Natural killer cell (primary cell): ENCODE results near the gene AP3D1. TPM values are rescaled to one million over a fixed set of nuclear protein-coding genes. Genes with fewer than 3 reads are reported as not detected.
"Not testable (repeated sequence)": the region's sequence is repeated elsewhere in the genome, so short reads cannot be mapped to it uniquely, and the experiment has no call there.

ENCODE experiments used
- ATAC-seq, 3 donors: fragments of 150-1000 bp in 2 of 3; fragments of 200-7000 bp in 1 of 3; cut with Tn5 transposase; 1 replicate in 1 of 3; 2 replicates in 2 of 3; pipeline ENCODE4 v1.10.0; 2021; ENCODE audit warnings: mild to moderate bottlenecking in 2 of 3, moderate library complexity in 2 of 3
- DNase-seq, 2 donors: peaks; one replicate each; pipeline versions ENCODE4 v3.0.0 to v3.0.0-alpha.2; 2013 to 2021; ENCODE audit warnings: mixed read lengths in 1 of 2
- H3K27ac ChIP-seq: one replicate; pipeline ENCODE4 v1.5.1; 2013; ENCODE audit warnings: mild to moderate bottlenecking, low read length
- H3K27me3 ChIP-seq: one replicate; pipeline ENCODE4 v1.6.1; 2013; ENCODE audit warnings: low read length; ENCODE audit not compliant: control insufficient read depth, insufficient read depth
- H3K36me3 ChIP-seq: one replicate; pipeline ENCODE4 v1.6.1; 2013; ENCODE audit warnings: low read length; ENCODE audit not compliant: control insufficient read depth, insufficient read depth
- H3K4me1 ChIP-seq: one replicate; pipeline ENCODE4 v1.6.1; 2013; ENCODE audit warnings: low read length; ENCODE audit not compliant: control insufficient read depth, insufficient read depth
- H3K4me3 ChIP-seq: one replicate; pipeline ENCODE4 v1.5.1; 2013; ENCODE audit warnings: low read length
- H3K9me3 ChIP-seq: one replicate; pipeline ENCODE4 v1.6.1; 2013; ENCODE audit warnings: low read length; ENCODE audit not compliant: control insufficient read depth, insufficient read depth
- H3K27ac Mint-ChIP-seq, 2 donors: one replicate each; pipeline ENCODE4 v1.8.0; 2022; ENCODE audit warnings: mild to moderate bottlenecking in 2 of 2, mixed read lengths in 2 of 2, moderate library complexity in 1 of 2
- H3K27me3 Mint-ChIP-seq, 2 donors: one replicate each; pipeline ENCODE4 v1.8.0; 2022; ENCODE audit warnings: low read depth in 2 of 2, mixed read lengths in 2 of 2
- H3K36me3 Mint-ChIP-seq: one replicate; pipeline ENCODE4 v1.8.0; 2022; ENCODE audit warnings: mixed read lengths
- H3K4me1 Mint-ChIP-seq, 2 donors: one replicate each; pipeline ENCODE4 v1.8.0; 2022; ENCODE audit warnings: mixed read lengths in 2 of 2
- H3K4me3 Mint-ChIP-seq: one replicate; pipeline ENCODE4 v1.8.0; 2022; ENCODE audit warnings: mild to moderate bottlenecking, moderate library complexity, mixed read lengths
- H3K9me3 Mint-ChIP-seq, 2 donors: one replicate each; pipeline ENCODE4 v1.8.0; 2022; ENCODE audit warnings: mixed read lengths in 2 of 2
- CTCF ChIP-seq: fragments of 200-600 bp; IDR thresholded peaks from one replicate; pipeline ENCODE4 v1.8.0; 2022; ENCODE audit warnings: antibody characterized with exemption
- WGBS: methylation state at CpG from one replicate; pipeline ENCODE4 v1.1.7; 2013; ENCODE audit warnings: missing lambda C conversion rate; ENCODE audit not compliant: insufficient coverage; 5-methylcytosine and 5-hydroxymethylcytosine counted together
- intact Hi-C: fragments of 100-400 bp; cut with micrococcal nuclease; formaldehyde crosslinking; loops from one replicate; pipeline ENCODE4 v1.14.2; 2022
- total RNA-seq, 4 donors: library from RNA; stranded (reverse); fragments of 120-200 nt in 1 of 4; gene quantifications; one replicate each; pipeline versions ENCODE4 v1.2.3 to v1.2.4, GENCODE V29; 2013 to 2022

AP3D1 gene
- total RNA-seq, 3 donors from 2014 or later (not counting 1 experiment from before 2014, with no cell fraction given), result 74.6 to 93.1 (median 87.5) TPM

GRCh38 chr19:2096480-2097202 is 54.7 kb downstream of the AP3D1 start, which contains the start of gene IZUMO4:
Gene IZUMO4, plus strand, starts transcription at chr19:2096915. Its CDS starts 31 bp downstream, at chr19:2096946.
- H3K36me3 ChIP-seq, result peaks cover 28% of the 10 kb centered on the region
- under 1% methylated on average over 70 of the region's 70 CpGs for WGBS
- Mint-ChIP-seq H3K27me3 (no peaks in the 10 kb centered on the region), H3K27ac (peak within 1 kb of the TSS; percentile 88 to 90), H3K36me3 (no peaks in the 10 kb centered on the region), H3K9me3 (no peaks in the 10 kb centered on the region), H3K4me1 (peaks cover 19 to 35% of the 10 kb centered on the region in 2 donors), H3K4me3 (peak within 1 kb of the TSS; percentile 98)
- peak within 1 kb of the TSS; percentile 87 for H3K27ac ChIP-seq
- peak; percentile 99 for DNase-seq
- peak within 1 kb of the TSS; percentile 69 for H3K4me3 ChIP-seq
- intact Hi-C loops, result loop anchor here (1.0 to 5.0 kb wide), 5 partner anchors 9 to 78 kb away; partner anchors contain the start of gene AP3D1
- peaks cover 53% of the 10 kb centered on the region for H3K4me1 ChIP-seq
- ATAC-seq, result peak; percentile 80 to 92 (median 83)
- TF ChIP-seq CTCF, result peak; percentile 25
- no peaks in the 10 kb centered on the region for H3K27me3 ChIP-seq
- H3K9me3 ChIP-seq, result no peaks in the 10 kb centered on the region

GRCh38 chr19:2096034-2096479 is 55.3 kb downstream of the AP3D1 start, which contains the start of gene MOB3A:
Gene MOB3A, minus strand, starts transcription at chr19:2096326. Its CDS starts 17,766 bp downstream, at chr19:2078560.
- peak within 1 kb of the TSS; percentile 69 for H3K4me3 ChIP-seq
- DNase-seq, result peak in 1 of 2 donors; percentile 93
- Mint-ChIP-seq H3K27me3 (no peaks in the 10 kb centered on the region), H3K27ac (peak within 1 kb of the TSS; percentile 88 to 90), H3K4me3 (peak within 1 kb of the TSS; percentile 98), H3K9me3 (no peaks in the 10 kb centered on the region), H3K36me3 (no peaks in the 10 kb centered on the region), H3K4me1 (peaks cover 21 to 36% of the 10 kb centered on the region in 2 donors)
- H3K36me3 ChIP-seq, result peaks cover 22% of the 10 kb centered on the region
- peak; percentile 53 to 71 (median 63) for ATAC-seq
- peak; percentile 31 for TF ChIP-seq CTCF
- no peaks in the 10 kb centered on the region for H3K9me3 ChIP-seq
- H3K27me3 ChIP-seq, result no peaks in the 10 kb centered on the region
- under 1% methylated on average over 56 of the region's 56 CpGs for WGBS
- H3K4me1 ChIP-seq, result peaks cover 59% of the 10 kb centered on the region
- intact Hi-C loops, result loop anchor here (1.0 to 5.0 kb wide), 5 partner anchors 9 to 77 kb away; partner anchors contain the start of gene AP3D1
- peak within 1 kb of the TSS; percentile 87 for H3K27ac ChIP-seq

- H3K27me3 ChIP-seq, H3K9me3 Mint-ChIP-seq, H3K27ac Mint-ChIP-seq, ATAC-seq, H3K4me3 Mint-ChIP-seq, H3K36me3 Mint-ChIP-seq, H3K4me3 ChIP-seq, intact Hi-C loops, DNase-seq, H3K27me3 Mint-ChIP-seq, H3K9me3 ChIP-seq, H3K36me3 ChIP-seq, H3K27ac ChIP-seq: not testable (repeated sequence)
- H3K4me1 ChIP-seq, result peaks cover 90% of the 10 kb centered on the region
- 91% methylated on average over 11 of the region's 13 CpGs for WGBS
- H3K4me1 Mint-ChIP-seq, result peaks cover 55 to 70% of the 10 kb centered on the region in 2 donors
Observed at GRCh38 chr19:2091926-2092525, 59.3 kb downstream of the AP3D1 start.

GRCh38 chr19:2089727-2090053 is 61.7 kb downstream of the AP3D1 start:
- 30% methylated on average over 2 of the region's 2 CpGs for WGBS
- Mint-ChIP-seq H3K4me1 (peaks cover 60 to 67% of the 10 kb centered on the region in 2 donors), H3K4me3 (peak overlapping the region; percentile 84), H3K9me3 (no peaks in the 10 kb centered on the region), H3K36me3 (no peaks in the 10 kb centered on the region), H3K27me3 (no peaks in the 10 kb centered on the region), H3K27ac (peak overlapping the region; percentile 95 to 99)
- no peak for DNase-seq
- Histone ChIP-seq H3K4me3 (no peak overlapping the region), H3K27me3 (no peaks in the 10 kb centered on the region), H3K4me1 (peaks cover 95% of the 10 kb centered on the region), H3K36me3 (peaks cover 7% of the 10 kb centered on the region), H3K27ac (peak overlapping the region; percentile 84), H3K9me3 (no peaks in the 10 kb centered on the region)
- no peak for TF ChIP-seq CTCF
- intact Hi-C loops, result loop anchor here (1.0 to 5.0 kb wide), 5 partner anchors 8 to 207 kb away; partner anchors contain the start of genes PLEKHJ1 and SF3A2
- ATAC-seq, result no peak
